K562 (cell line): ENCODE results near the gene RAP1A. TPM values are rescaled to one million over a fixed set of nuclear protein-coding genes. Genes with fewer than 3 reads are reported as not detected.

Experiments
- ATAC-seq: fragments of 200-7000 bp; cut with Tn5 transposase; 3 replicates; pipeline ENCODE4 v1.9.1; 2020; ENCODE audit warnings: moderate library complexity
- BruUV-seq: library from RNA; stranded (reverse); fragments of 400-500 nt; replicated peaks from 2 replicates; lab custom pipeline; 2021; lab: Mats Ljungman, UMichigan
- CTCF ChIA-PET: fragments of 300-600 bp; formaldehyde crosslinking; extraction: SDS; loops from one replicate; lab custom pipeline; 2021; ENCODE audit warnings: low intra/inter-chr PET ratio; lab: Yijun Ruan, JAX
- POLR2A ChIA-PET: fragments of 300-600, 350-650 bp; sonication (Branson Sonifier 250); formaldehyde crosslinking; extraction: SDS; loops from one replicate; lab custom pipeline; 2021; ENCODE audit warnings: antibody characterized with exemption, inconsistent platforms; lab: Yijun Ruan, JAX
- DNase-seq, 4 experiments: peaks; one replicate each; pipeline versions ENCODE4 v3.0.0 to v3.0.0-alpha.2; 2011 to 2018; ENCODE audit warnings: low spot score in 3 of 4, mixed read lengths in 3 of 4; ENCODE audit errors: extremely low read depth in 1 of 4
- FAIRE-seq: peaks from 2 replicates; lab custom pipeline; 2011; peaks lifted over from hg19 to GRCh38; lab: Jason Lieb, UNC
- H2AFZ ChIP-seq: 2 replicates; pipeline ENCODE4 v1.6.0; 2011; ENCODE audit warnings: low read depth, low read length, control low read depth, inconsistent platforms
- H3K27ac ChIP-seq: fragments of 200-600 bp; 3 replicates; pipeline ENCODE4 v1.8.0; 2011; ENCODE audit warnings: low read depth, mild to moderate bottlenecking, control low read depth, inconsistent platforms, low read length, moderate library complexity, mixed read lengths; ENCODE audit errors: extremely low read depth
- H3K27me3 ChIP-seq, 2 experiments: fragments of 300-600 bp in 1 of 2; 2 replicates in 1 of 2; 3 replicates in 1 of 2; pipeline versions ENCODE4 v1.6.0 to v1.8.0; 2011; ENCODE audit warnings: inconsistent platforms in 2 of 2, low read length in 2 of 2, mild to moderate bottlenecking in 1 of 2, mixed read lengths in 1 of 2, moderate library complexity in 1 of 2; ENCODE audit not compliant: control insufficient read depth in 2 of 2, insufficient read depth in 2 of 2
- H3K36me3 ChIP-seq: fragments of 300-600 bp; 3 replicates; pipeline ENCODE4 v1.8.0; 2011; ENCODE audit warnings: mild to moderate bottlenecking, low read length, inconsistent platforms; ENCODE audit not compliant: control insufficient read depth, insufficient read depth
- H3K4me1 ChIP-seq, 2 experiments: fragments of 200-600 bp in 1 of 2; replicated peaks in 1 of 2; 2 replicates in 1 of 2; 3 replicates in 1 of 2; pipeline versions ENCODE4 v1.5.1 to v1.8.0; 2011; ENCODE audit warnings: inconsistent platforms in 2 of 2, low read length in 2 of 2, mild to moderate bottlenecking in 1 of 2, mixed read lengths in 1 of 2, moderate library complexity in 1 of 2; ENCODE audit not compliant: control insufficient read depth in 2 of 2, insufficient read depth in 2 of 2
- H3K4me2 ChIP-seq: 2 replicates; pipeline ENCODE4 v1.6.1; 2011; ENCODE audit warnings: low read length, control low read depth, inconsistent platforms, mixed read lengths; ENCODE audit not compliant: insufficient read depth
- H3K4me3 ChIP-seq: fragments of 200-600 bp; sonication (generic), shearing (Covaris generic); 2 replicates; pipeline ENCODE4 v1.5.1; 2016; ENCODE audit warnings: control low read depth, inconsistent platforms
- H3K79me2 ChIP-seq: fragments of 200-600 bp; 3 replicates; pipeline ENCODE4 v1.8.0; 2011; ENCODE audit warnings: low read length, inconsistent platforms; ENCODE audit not compliant: control insufficient read depth, insufficient read depth
- H3K9ac ChIP-seq, 2 experiments: 2 replicates each; pipeline versions ENCODE4 v1.6.0 to v1.6.1; 2011; ENCODE audit warnings: low read depth in 2 of 2, low read length in 2 of 2, control low read depth in 1 of 2, inconsistent platforms in 1 of 2, mild to moderate bottlenecking in 1 of 2, mixed read lengths in 1 of 2; ENCODE audit not compliant: insufficient read depth in 1 of 2
- H3K9me1 ChIP-seq: one replicate; pipeline ENCODE4 v1.6.0; 2011; ENCODE audit warnings: inconsistent platforms, mild to moderate bottlenecking, low read length, moderate library complexity; ENCODE audit not compliant: control insufficient read depth, insufficient read depth
- H3K9me3 ChIP-seq: replicated peaks from 2 replicates; pipeline ENCODE4 v1.5.1; 2011; ENCODE audit warnings: low read depth, low read length, inconsistent platforms; ENCODE audit not compliant: control insufficient read depth, insufficient read depth
- H4K20me1 ChIP-seq: replicated peaks from 2 replicates; pipeline ENCODE4 v1.6.1; 2011; ENCODE audit warnings: low read length, inconsistent platforms, mixed read lengths; ENCODE audit not compliant: control insufficient read depth, insufficient read depth
- ARID1B ChIP-seq: fragments of 450-650 bp; IDR thresholded peaks from 2 replicates; pipeline ENCODE4 v1.6.1; 2016; ENCODE audit warnings: antibody characterized with exemption, mild to moderate bottlenecking, inconsistent platforms
- BMI1 ChIP-seq: fragments of 150-350 bp; IDR thresholded peaks from 2 replicates; pipeline ENCODE4 v1.6.1; 2014; ENCODE audit warnings: low read length
- FOXA3 ChIP-seq, 2 experiments: fragments of 450-650 bp in 1 of 2; sonication (generic) in 1 of 2; formaldehyde crosslinking; IDR thresholded peaks in 1 of 2; conservative IDR thresholded peaks in 1 of 2; 2 replicates each; pipeline versions ENCODE4 v1.4.0 to v1.8.0; 2020 to 2022; ENCODE audit warnings: mild to moderate bottlenecking in 2 of 2, missing genetic modification reagents in 1 of 2
- GATAD2B ChIP-seq: fragments of 450-650 bp; IDR thresholded peaks from 2 replicates; pipeline ENCODE4 v1.6.1; 2017; ENCODE audit warnings: mild to moderate bottlenecking, borderline replicate concordance
- HDGF ChIP-seq: fragments of 450-650 bp; IDR thresholded peaks from 2 replicates; pipeline ENCODE4 v1.6.1; 2016
- HMG20A ChIP-seq: fragments of 450-650 bp; formaldehyde crosslinking; conservative IDR thresholded peaks from 2 replicates; pipeline ENCODE4 v1.4.0; 2020; ENCODE audit warnings: mild to moderate bottlenecking, mixed read lengths
- HNRNPUL1 ChIP-seq: fragments of 200-400 bp; formaldehyde crosslinking; IDR thresholded peaks from 2 replicates; pipeline ENCODE4 v1.6.1; 2017; ENCODE audit warnings: low read length
- MAFK ChIP-seq: IDR thresholded peaks from 2 replicates; pipeline ENCODE4 v1.6.1; 2011; ENCODE audit warnings: low read length, improper control_type of control experiment
- MAX ChIP-seq: sonication (generic); formaldehyde crosslinking; IDR thresholded peaks from 2 replicates; pipeline ENCODE4 v1.9.0; 2022; ENCODE audit warnings: mild to moderate bottlenecking, missing genetic modification reagents
- MTA1 ChIP-seq: fragments of 450-650 bp; IDR thresholded peaks from 2 replicates; pipeline ENCODE4 v1.6.1; 2017; ENCODE audit warnings: borderline replicate concordance
- NCOR1 ChIP-seq: fragments of 450-650 bp; IDR thresholded peaks from 2 replicates; pipeline ENCODE4 v1.6.1; 2016; ENCODE audit warnings: mild to moderate bottlenecking, moderate library complexity
- SMAD4 ChIP-seq: fragments of 250-450 bp; sonication (Bioruptor Pico); conservative IDR thresholded peaks from 2 replicates; pipeline ENCODE4 v1.8.0; 2021; ENCODE audit warnings: inconsistent platforms, mild to moderate bottlenecking, moderate library complexity
- SREBF2 ChIP-seq: sonication (generic); formaldehyde crosslinking; IDR thresholded peaks from 2 replicates; pipeline ENCODE4 v1.4.0; 2020; ENCODE audit warnings: mild to moderate bottlenecking, missing genetic modification reagents
- TCF3 ChIP-seq: sonication (generic); formaldehyde crosslinking; IDR thresholded peaks from 2 replicates; pipeline ENCODE4 v1.4.0; 2020; ENCODE audit warnings: mild to moderate bottlenecking, missing genetic modification reagents
- UBTF ChIP-seq, 2 experiments: IDR thresholded peaks; 2 replicates each; pipeline ENCODE4 v1.6.1; 2012; ENCODE audit warnings: improper control_type of control experiment in 2 of 2, low read depth in 2 of 2, low read length in 2 of 2, borderline replicate concordance in 1 of 2
- ZBTB11 ChIP-seq, 3 experiments: fragments of 200-800 bp in 1 of 3; fragments of 250-450 bp in 1 of 3; fragments of 450-650 bp in 1 of 3; sonication (Bioruptor Pico) in 1 of 3; sonication (Bioruptor generic) in 1 of 3; formaldehyde crosslinking in 1 of 3; IDR thresholded peaks; 2 replicates each; pipeline versions ENCODE4 v1.6.1 to v1.8.0; 2016 to 2022; ENCODE audit warnings: mild to moderate bottlenecking in 2 of 3, missing genetic modification characterization in 2 of 3, missing compliant biosample characterization in 1 of 3, moderate library complexity in 1 of 3
- ZNF12 ChIP-seq: sonication (generic); formaldehyde crosslinking; IDR thresholded peaks from 2 replicates; pipeline ENCODE4 v1.4.0; 2020; ENCODE audit warnings: mild to moderate bottlenecking, missing genetic modification reagents
- ZNF76 ChIP-seq: fragments of 250-450 bp; sonication (Bioruptor Pico); IDR thresholded peaks from 2 replicates; pipeline ENCODE4 v1.4.0; 2020; ENCODE audit warnings: mild to moderate bottlenecking, moderate library complexity, borderline replicate concordance
- WGBS: fragments of 100-300 bp; shearing (Covaris generic); methylation state at CpG from one replicate; pipeline ENCODE4 v1.1.6; 2016; ENCODE audit warnings: low coverage, mixed read lengths; ENCODE audit not compliant: insufficient coverage; ENCODE audit errors: missing lambda C conversion rate; 5-methylcytosine and 5-hydroxymethylcytosine counted together
- in situ Hi-C: fragments of 300-500 bp; cut with MboI; formaldehyde crosslinking; loops from 4 replicates; pipeline ENCODE4 v1.15.0; 2018; ENCODE audit warnings: inconsistent platforms, mixed read lengths
- intact Hi-C: fragments of 100-400 bp; cut with micrococcal nuclease; formaldehyde crosslinking; loops from 2 replicates; pipeline ENCODE4 v1.14.2; 2022
- polyA plus RNA-seq, 8 experiments: library from polyadenylated mRNA; depleted of rRNA in 4 of 8; stranded (reverse) in 5 of 8; unstranded in 3 of 8; fragments of >200 nt; fragmentation: Nextera tagmentation in 2 of 8; fragmentation: Illumina TruSeq in 1 of 8; extraction: Ambion mirVana in 2 of 8; extraction: Trizol in 1 of 8; gene quantifications; 2 replicates each; pipeline versions ENCODE4 v1.2.1 to v1.2.3, GENCODE V29; 2011 to 2014; ENCODE audit warnings: inconsistent platforms in 1 of 8, missing spikeins in 1 of 8
- total RNA-seq, 7 experiments: library from RNA; depleted of rRNA in 6 of 7; stranded (reverse); fragments of >200 nt in 6 of 7; fragmentation: Illumina TruSeq in 2 of 7; extraction: Trizol in 2 of 7; gene quantifications; 2 replicates each; pipeline versions ENCODE4 v1.2.1 to v1.2.3, GENCODE V29; 2011 to 2021; ENCODE audit warnings: low replicate concordance in 1 of 7

The RAP1A gene
- total and polyA plus RNA-seq, 9 of the 15 experiments (the other 6 are each of a cell fraction or from before 2014, with no cell fraction given) = 13.4 to 86.2 (median 32.5) TPM

- ChIA-PET POLR2A (interaction anchor here (0.6 to 1.1 kb wide), 4 partner anchors 11 to 562 kb away, joined by 3 read pairs; no protein-coding TSS in a partner anchor), CTCF (interaction anchor here (1.2 kb wide), 1 partner anchor 161 kb away, joined by 4 read pairs; no protein-coding TSS in a partner anchor)
- Histone ChIP-seq H3K36me3 (peaks cover 7% of the 10 kb centered on the region; the same call in 1 of the 3 replicates), H3K9ac (no peak overlapping the region), H3K9me3 (no peaks in the 10 kb centered on the region), H3K4me3 (no peak overlapping the region), H3K9me1 (no peaks in the 10 kb centered on the region), H3K27ac (peak overlapping the region; percentile 42), H3K4me1 (peaks cover 8 to 22% of the 10 kb centered on the region in 2 experiments), H3K79me2 (peaks cover 84% of the 10 kb centered on the region), H2AFZ (no peak overlapping the region), H3K4me2 (no peak overlapping the region), H3K27me3 (no peaks in the 10 kb centered on the region), H4K20me1 (no peaks in the 10 kb centered on the region)
- peak; percentile 37 for FAIRE-seq
- intact Hi-C loops = loop anchor here (10.0 kb wide), 1 partner anchor 454 kb away; no protein-coding TSS in a partner anchor
- 0% methylated on average over 1 of the region's 1 CpG for WGBS
- peak; percentile 78 for ATAC-seq
- in situ Hi-C loops = no loop called here
- BruUV-seq = no TSS peak
- peak in 2 of 4 experiments; percentile 40 to 43 for DNase-seq
- no peak for TF ChIP-seq ZBTB11 (CRISPR knock-in tag; IDR thresholded peaks at IDR 0.05)
- TF ChIP-seq MAFK = 0 out of 2 replicates have a peak, but pooled peaks have one; percentile 21
- peak; percentile 48 for TF ChIP-seq TCF3
- TF ChIP-seq SMAD4 (CRISPR knock-in tag) = no peak
- no peak for TF ChIP-seq UBTF (IDR thresholded peaks at IDR 0.05; ENCODE audit: borderline replicate concordance in 1 of 2, low read depth in 2 of 2, low read length in 2 of 2)
- TF ChIP-seq HDGF = no peak
- TF ChIP-seq MTA1 = no peak
- no peak for TF ChIP-seq BMI1
- no peak for TF ChIP-seq HNRNPUL1
- no peak for TF ChIP-seq ZNF12 (CRISPR knock-in tag)
- peak; percentile 78 for TF ChIP-seq ARID1B
- peak; percentile 57 for TF ChIP-seq NCOR1
- TF ChIP-seq FOXA3 (CRISPR knock-in tag; conservative IDR thresholded peaks at IDR 0.05 in 1 of 2, IDR thresholded peaks at IDR 0.05 in 1 of 2) = peak; percentile 74 to 91; a peak in 3 of 4 replicates
- no peak for TF ChIP-seq MAX (CRISPR knock-in tag)
- TF ChIP-seq GATAD2B = peak; percentile 41; the same call in 1 of the 2 replicates
- no peak for TF ChIP-seq ZNF76 (CRISPR knock-in tag)
- TF ChIP-seq HMG20A (CRISPR knock-in tag) = no peak
- TF ChIP-seq SREBF2 (CRISPR knock-in tag) = no peak
Measured at GRCh38 chr1:111669268-111669667, 49.7 kb downstream of the RAP1A start.
